ENCODE data around the gene ATP11C.

Gene ATP11C

DNA sequence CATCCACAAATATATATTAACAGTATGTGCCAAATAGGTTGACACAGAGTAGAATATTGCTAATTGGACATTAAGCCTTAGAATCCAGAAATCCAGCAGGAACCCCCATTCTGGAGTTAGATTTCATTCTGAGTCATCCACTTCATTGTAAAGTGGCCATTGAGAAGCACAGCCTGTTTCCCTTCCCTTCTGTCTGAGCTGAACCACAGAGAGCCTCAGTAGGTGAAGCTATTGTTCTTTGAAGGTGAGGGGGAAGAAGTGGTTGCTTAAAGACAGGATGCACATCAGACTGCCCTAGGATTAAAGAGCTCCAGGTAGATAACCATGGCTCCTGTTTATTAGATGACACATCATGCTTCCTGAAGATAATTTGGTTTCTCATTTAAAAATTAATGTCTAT is 194.3 kb downstream of the ATP11C start:
- Histone ChIP-seq H3K4me3 (ENCODE audit: low read depth, low read length) (no peak overlapping the region), H3K4me1 (no peaks in the 10 kb centered on the region), H3K27me3 (no peaks in the 10 kb centered on the region), H3K36me3 (no peaks in the 10 kb centered on the region), H3K9me3 (no peaks in the 10 kb centered on the region)
- no peak for TF ChIP-seq CTCF (IDR thresholded peaks at IDR 0.05; ENCODE audit: low read depth, low read length)
- no peak for DNase-seq

- Histone ChIP-seq H3K36me3 (no peaks in the 10 kb centered on the region), H3K4me3 (ENCODE audit: low read depth, low read length) (no peak overlapping the region), H3K27me3 (no peaks in the 10 kb centered on the region), H3K4me1 (no peaks in the 10 kb centered on the region), H3K9me3 (no peaks in the 10 kb centered on the region)
- no peak for DNase-seq
- no peak for TF ChIP-seq CTCF (IDR thresholded peaks at IDR 0.05; ENCODE audit: low read depth, low read length)
Observed at GRCh38 chrX:139736151-139736550, 196.7 kb downstream of the ATP11C start.

- Histone ChIP-seq H3K27me3 (no peaks in the 10 kb centered on the region), H3K4me1 (no peaks in the 10 kb centered on the region), H3K4me3 (ENCODE audit: low read depth, low read length) (no peak overlapping the region), H3K36me3 (no peaks in the 10 kb centered on the region), H3K9me3 (no peaks in the 10 kb centered on the region)
- TF ChIP-seq CTCF (IDR thresholded peaks at IDR 0.05; ENCODE audit: low read depth, low read length), result no peak
- DNase-seq, result no peak
Observed at GRCh38 chrX:139734996-139735395, 197.9 kb downstream of the ATP11C start.

GRCh38 chrX:139725720-139726119 is 207.1 kb downstream of the ATP11C start:
- Histone ChIP-seq H3K4me3 (ENCODE audit: low read depth, low read length) (no peak overlapping the region), H3K4me1 (no peaks in the 10 kb centered on the region), H3K9me3 (no peaks in the 10 kb centered on the region), H3K27me3 (no peaks in the 10 kb centered on the region), H3K36me3 (no peaks in the 10 kb centered on the region)
- no peak for DNase-seq
- no peak for TF ChIP-seq CTCF (IDR thresholded peaks at IDR 0.05; ENCODE audit: low read depth, low read length)

DNA sequence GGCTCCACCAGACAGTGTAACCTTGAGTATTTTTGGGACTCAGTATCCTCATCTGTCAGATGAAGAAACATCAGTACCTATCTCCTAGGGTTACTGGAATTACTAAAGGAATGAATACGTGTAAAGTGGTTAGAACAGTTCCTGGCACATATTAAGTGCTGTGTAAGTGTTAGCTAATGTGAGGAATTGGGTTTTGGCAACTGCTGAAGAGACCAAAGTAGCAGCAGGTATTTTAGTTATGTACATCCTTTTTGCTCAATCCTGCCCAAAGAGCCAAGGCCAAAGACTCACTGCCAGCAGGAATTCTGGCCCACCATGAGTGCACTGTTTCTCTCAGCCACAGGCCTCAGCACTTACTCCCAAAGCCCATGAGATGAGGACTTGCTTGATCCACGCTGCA is 208.2 kb downstream of the ATP11C start:
- Histone ChIP-seq H3K27me3 (no peaks in the 10 kb centered on the region), H3K4me3 (ENCODE audit: low read depth, low read length) (no peak overlapping the region), H3K4me1 (no peaks in the 10 kb centered on the region), H3K9me3 (no peaks in the 10 kb centered on the region), H3K36me3 (no peaks in the 10 kb centered on the region)
- TF ChIP-seq CTCF (IDR thresholded peaks at IDR 0.05; ENCODE audit: low read depth, low read length), result no peak
- no peak for DNase-seq

GRCh38 chrX:139720979-139721378 is 211.9 kb downstream of the ATP11C start:
- Histone ChIP-seq H3K27me3 (no peaks in the 10 kb centered on the region), H3K36me3 (no peaks in the 10 kb centered on the region), H3K4me3 (ENCODE audit: low read depth, low read length) (no peak overlapping the region), H3K4me1 (no peaks in the 10 kb centered on the region), H3K9me3 (no peaks in the 10 kb centered on the region)
- no peak for DNase-seq
- no peak for TF ChIP-seq CTCF (IDR thresholded peaks at IDR 0.05; ENCODE audit: low read depth, low read length)
